GM23338 (cell line): Measurements from ENCODE around the gene LEP. TPM values are rescaled to one million over a fixed set of nuclear protein-coding genes. Genes with fewer than 3 reads are reported as not detected.

Source experiments
- ATAC-seq: fragments of 200-7000 bp; cut with Tn5 transposase; 3 replicates; pipeline ENCODE4 v1.9.1; 2020
- DNase-seq: peaks from one replicate; pipeline ENCODE4 v3.0.0-alpha.2; 2015; ENCODE audit warnings: low spot score
- H2AFZ ChIP-seq: fragments of 200-600 bp; sonication (generic); 2 replicates; pipeline ENCODE4 v1.8.0; 2016; ENCODE audit warnings: antibody characterized with exemption, mild to moderate bottlenecking, moderate library complexity
- H3F3A ChIP-seq: fragments of 200-600 bp; sonication (generic); replicated peaks from 2 replicates; pipeline ENCODE4 v1.8.0; 2017; ENCODE audit warnings: antibody characterized with exemption, mixed run types, low read depth
- H3K27ac ChIP-seq: fragments of 200-600 bp; sonication (generic); 2 replicates; pipeline ENCODE4 v1.6.1; 2016; ENCODE audit warnings: low read depth
- H3K27me3 ChIP-seq: fragments of 200-600 bp; sonication (generic); 2 replicates; pipeline ENCODE4 v1.8.0; 2016; ENCODE audit warnings: mild to moderate bottlenecking, mixed run types, moderate library complexity; ENCODE audit not compliant: insufficient read depth
- H3K36me3 ChIP-seq: fragments of 200-600 bp; sonication (generic); 2 replicates; pipeline ENCODE4 v1.8.0; 2016; ENCODE audit warnings: mild to moderate bottlenecking; ENCODE audit not compliant: insufficient read depth
- H3K4me1 ChIP-seq: fragments of 200-600 bp; sonication (generic); 2 replicates; pipeline ENCODE4 v1.8.0; 2016; ENCODE audit warnings: mild to moderate bottlenecking, moderate library complexity; ENCODE audit not compliant: insufficient read depth
- H3K4me2 ChIP-seq: fragments of 200-600 bp; sonication (generic); 2 replicates; pipeline ENCODE4 v1.7.1; 2017; ENCODE audit warnings: mixed run types
- H3K4me3 ChIP-seq: fragments of 200-600 bp; sonication (generic); 2 replicates; pipeline ENCODE4 v1.6.1; 2016; ENCODE audit warnings: mixed run types
- H3K79me2 ChIP-seq: fragments of 200-600 bp; sonication (generic); replicated peaks from 2 replicates; pipeline ENCODE4 v1.8.0; 2017; ENCODE audit warnings: mild to moderate bottlenecking; ENCODE audit not compliant: insufficient read depth
- H3K9me2 ChIP-seq: fragments of 200-600 bp; sonication (generic); 2 replicates; pipeline ENCODE4 v1.8.0; 2017; ENCODE audit not compliant: insufficient read depth
- H4K20me1 ChIP-seq: fragments of 200-600 bp; sonication (generic); replicated peaks from 2 replicates; pipeline ENCODE4 v1.8.0; 2017; ENCODE audit warnings: mild to moderate bottlenecking; ENCODE audit not compliant: insufficient read depth
- H3K27ac Mint-ChIP-seq: 2 replicates; pipeline ENCODE4 v1.8.0; 2020; ENCODE audit warnings: inconsistent platforms, mild to moderate bottlenecking, moderate library complexity, mixed read lengths
- H3K27me3 Mint-ChIP-seq: 3 replicates; pipeline ENCODE4 v1.8.0; 2022; ENCODE audit warnings: low read depth, mild to moderate bottlenecking, moderate library complexity, mixed read lengths, inconsistent platforms; ENCODE audit not compliant: insufficient read depth, poor library complexity
- H3K36me3 Mint-ChIP-seq: 3 replicates; pipeline ENCODE4 v1.8.0; 2021; ENCODE audit warnings: low read depth, mild to moderate bottlenecking, inconsistent platforms, moderate library complexity, mixed read lengths
- H3K4me1 Mint-ChIP-seq: 3 replicates; pipeline ENCODE4 v1.8.0; 2020; ENCODE audit warnings: mild to moderate bottlenecking, inconsistent platforms, mixed read lengths
- H3K4me3 Mint-ChIP-seq: 3 replicates; pipeline ENCODE4 v1.8.0; 2021; ENCODE audit warnings: moderate library complexity, mild to moderate bottlenecking, inconsistent platforms, mixed read lengths
- H3K9me3 Mint-ChIP-seq: 3 replicates; pipeline ENCODE4 v1.8.0; 2020; ENCODE audit warnings: moderate library complexity, mild to moderate bottlenecking, inconsistent platforms, mixed read lengths
- polyA plus RNA-seq: library from polyadenylated mRNA; unstranded; fragments of >200 nt; fragmentation: Nextera tagmentation; extraction: Ambion mirVana; gene quantifications from 2 replicates; pipeline ENCODE4 v1.2.1, GENCODE V29; 2016
- total RNA-seq: library from RNA; depleted of rRNA; stranded (reverse); fragments of >200 nt; shearing (Covaris generic); gene quantifications from 2 replicates; pipeline ENCODE4 v1.2.3, GENCODE V29; 2014
- TF ChIP-seq, protein P1 (sequence below): IDR thresholded peaks from 2 replicates; pipeline ENCODE4 v1.6.1; 2016; ENCODE audit warnings: antibody characterized with exemption
- TF ChIP-seq, protein P2 (sequence below): fragments of 250-450 bp; sonication (Bioruptor Pico); IDR thresholded peaks from 2 replicates; pipeline ENCODE4 v1.5.0; 2020; ENCODE audit warnings: mild to moderate bottlenecking, moderate library complexity
- TF ChIP-seq, protein P3 (sequence below), 2 experiments: fragments of 200-600 bp in 1 of 2; sonication (generic) in 1 of 2; conservative IDR thresholded peaks; 2 replicates each; pipeline versions ENCODE4 v1.5.1 to v1.6.1; 2016 to 2017; ENCODE audit warnings: antibody characterized with exemption in 2 of 2, low read depth in 2 of 2, mild to moderate bottlenecking in 2 of 2, moderate library complexity in 1 of 2

The LEP gene
- total and polyA plus RNA-seq, 2 experiments from 2014 or later = not detected

DNA sequence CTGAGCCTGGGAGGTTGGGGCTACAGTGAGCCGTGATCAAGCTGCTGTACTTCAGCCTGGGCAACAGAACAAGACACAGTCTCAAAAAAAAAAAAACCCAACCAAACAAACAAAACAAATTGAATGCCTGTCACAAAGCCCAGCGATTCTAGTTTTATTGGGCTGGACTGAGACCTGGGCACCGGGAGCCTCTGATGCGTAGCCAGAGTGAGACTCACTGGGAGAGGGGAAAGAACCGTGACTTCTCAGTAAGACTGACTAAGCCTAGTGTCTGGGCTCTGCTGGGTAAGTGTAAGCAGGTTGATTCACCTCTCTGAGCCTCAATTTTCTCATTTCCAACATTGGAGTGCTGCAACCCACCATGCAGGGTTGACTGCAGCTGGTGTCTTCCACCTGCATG is 10.1 kb upstream of the LEP start:
- no peak overlapping the region for H3K4me3 Mint-ChIP-seq
- no peaks in the 10 kb centered on the region; the same call in 2 of the 3 replicates for H3K9me3 Mint-ChIP-seq
- H4K20me1 ChIP-seq = no peaks in the 10 kb centered on the region
- no peaks in the 10 kb centered on the region for H3K36me3 ChIP-seq
- H3K4me1 ChIP-seq = peaks cover 13% of the 10 kb centered on the region
- ATAC-seq (no peak), DNase-seq (no peak)
- H3K36me3 Mint-ChIP-seq = no peaks in the 10 kb centered on the region
- no peaks in the 10 kb centered on the region for H3F3A ChIP-seq
- H3K4me1 Mint-ChIP-seq = peaks cover 17% of the 10 kb centered on the region
- H3K9me2 ChIP-seq = peaks cover 8% of the 10 kb centered on the region; the same call in 1 of the 2 replicates
- H3K27ac Mint-ChIP-seq = no peak overlapping the region
- H2AFZ ChIP-seq = no peak overlapping the region
- H3K27me3 ChIP-seq = 0 out of 2 replicates have a peak, but pooled peaks cover 4% of the 10 kb centered on the region
- TF ChIP-seq, protein P1, sequence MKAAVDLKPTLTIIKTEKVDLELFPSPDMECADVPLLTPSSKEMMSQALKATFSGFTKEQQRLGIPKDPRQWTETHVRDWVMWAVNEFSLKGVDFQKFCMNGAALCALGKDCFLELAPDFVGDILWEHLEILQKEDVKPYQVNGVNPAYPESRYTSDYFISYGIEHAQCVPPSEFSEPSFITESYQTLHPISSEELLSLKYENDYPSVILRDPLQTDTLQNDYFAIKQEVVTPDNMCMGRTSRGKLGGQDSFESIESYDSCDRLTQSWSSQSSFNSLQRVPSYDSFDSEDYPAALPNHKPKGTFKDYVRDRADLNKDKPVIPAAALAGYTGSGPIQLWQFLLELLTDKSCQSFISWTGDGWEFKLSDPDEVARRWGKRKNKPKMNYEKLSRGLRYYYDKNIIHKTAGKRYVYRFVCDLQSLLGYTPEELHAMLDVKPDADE = no peak
- TF ChIP-seq, protein P2, sequence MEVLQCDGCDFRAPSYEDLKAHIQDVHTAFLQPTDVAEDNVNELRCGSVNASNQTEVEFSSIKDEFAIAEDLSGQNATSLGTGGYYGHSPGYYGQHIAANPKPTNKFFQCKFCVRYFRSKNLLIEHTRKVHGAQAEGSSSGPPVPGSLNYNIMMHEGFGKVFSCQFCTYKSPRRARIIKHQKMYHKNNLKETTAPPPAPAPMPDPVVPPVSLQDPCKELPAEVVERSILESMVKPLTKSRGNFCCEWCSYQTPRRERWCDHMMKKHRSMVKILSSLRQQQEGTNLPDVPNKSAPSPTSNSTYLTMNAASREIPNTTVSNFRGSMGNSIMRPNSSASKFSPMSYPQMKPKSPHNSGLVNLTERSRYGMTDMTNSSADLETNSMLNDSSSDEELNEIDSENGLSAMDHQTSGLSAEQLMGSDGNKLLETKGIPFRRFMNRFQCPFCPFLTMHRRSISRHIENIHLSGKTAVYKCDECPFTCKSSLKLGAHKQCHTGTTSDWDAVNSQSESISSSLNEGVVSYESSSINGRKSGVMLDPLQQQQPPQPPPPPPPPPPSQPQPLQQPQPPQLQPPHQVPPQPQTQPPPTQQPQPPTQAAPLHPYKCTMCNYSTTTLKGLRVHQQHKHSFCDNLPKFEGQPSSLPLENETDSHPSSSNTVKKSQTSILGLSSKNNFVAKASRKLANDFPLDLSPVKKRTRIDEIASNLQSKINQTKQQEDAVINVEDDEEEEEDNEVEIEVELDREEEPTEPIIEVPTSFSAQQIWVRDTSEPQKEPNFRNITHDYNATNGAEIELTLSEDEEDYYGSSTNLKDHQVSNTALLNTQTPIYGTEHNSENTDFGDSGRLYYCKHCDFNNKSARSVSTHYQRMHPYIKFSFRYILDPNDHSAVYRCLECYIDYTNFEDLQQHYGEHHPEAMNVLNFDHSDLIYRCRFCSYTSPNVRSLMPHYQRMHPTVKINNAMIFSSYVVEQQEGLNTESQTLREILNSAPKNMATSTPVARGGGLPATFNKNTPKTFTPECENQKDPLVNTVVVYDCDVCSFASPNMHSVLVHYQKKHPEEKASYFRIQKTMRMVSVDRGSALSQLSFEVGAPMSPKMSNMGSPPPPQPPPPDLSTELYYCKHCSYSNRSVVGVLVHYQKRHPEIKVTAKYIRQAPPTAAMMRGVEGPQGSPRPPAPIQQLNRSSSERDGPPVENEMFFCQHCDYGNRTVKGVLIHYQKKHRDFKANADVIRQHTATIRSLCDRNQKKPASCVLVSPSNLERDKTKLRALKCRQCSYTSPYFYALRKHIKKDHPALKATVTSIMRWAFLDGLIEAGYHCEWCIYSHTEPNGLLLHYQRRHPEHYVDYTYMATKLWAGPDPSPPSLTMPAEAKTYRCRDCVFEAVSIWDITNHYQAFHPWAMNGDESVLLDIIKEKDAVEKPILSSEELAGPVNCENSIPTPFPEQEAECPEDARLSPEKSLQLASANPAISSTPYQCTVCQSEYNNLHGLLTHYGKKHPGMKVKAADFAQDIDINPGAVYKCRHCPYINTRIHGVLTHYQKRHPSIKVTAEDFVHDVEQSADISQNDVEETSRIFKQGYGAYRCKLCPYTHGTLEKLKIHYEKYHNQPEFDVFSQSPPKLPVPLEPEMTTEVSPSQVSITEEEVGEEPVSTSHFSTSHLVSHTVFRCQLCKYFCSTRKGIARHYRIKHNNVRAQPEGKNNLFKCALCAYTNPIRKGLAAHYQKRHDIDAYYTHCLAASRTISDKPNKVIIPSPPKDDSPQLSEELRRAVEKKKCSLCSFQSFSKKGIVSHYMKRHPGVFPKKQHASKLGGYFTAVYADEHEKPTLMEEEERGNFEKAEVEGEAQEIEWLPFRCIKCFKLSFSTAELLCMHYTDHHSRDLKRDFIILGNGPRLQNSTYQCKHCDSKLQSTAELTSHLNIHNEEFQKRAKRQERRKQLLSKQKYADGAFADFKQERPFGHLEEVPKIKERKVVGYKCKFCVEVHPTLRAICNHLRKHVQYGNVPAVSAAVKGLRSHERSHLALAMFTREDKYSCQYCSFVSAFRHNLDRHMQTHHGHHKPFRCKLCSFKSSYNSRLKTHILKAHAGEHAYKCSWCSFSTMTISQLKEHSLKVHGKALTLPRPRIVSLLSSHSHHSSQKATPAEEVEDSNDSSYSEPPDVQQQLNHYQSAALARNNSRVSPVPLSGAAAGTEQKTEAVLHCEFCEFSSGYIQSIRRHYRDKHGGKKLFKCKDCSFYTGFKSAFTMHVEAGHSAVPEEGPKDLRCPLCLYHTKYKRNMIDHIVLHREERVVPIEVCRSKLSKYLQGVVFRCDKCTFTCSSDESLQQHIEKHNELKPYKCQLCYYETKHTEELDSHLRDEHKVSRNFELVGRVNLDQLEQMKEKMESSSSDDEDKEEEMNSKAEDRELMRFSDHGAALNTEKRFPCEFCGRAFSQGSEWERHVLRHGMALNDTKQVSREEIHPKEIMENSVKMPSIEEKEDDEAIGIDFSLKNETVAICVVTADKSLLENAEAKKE = no peak
- TF ChIP-seq, protein P3, sequence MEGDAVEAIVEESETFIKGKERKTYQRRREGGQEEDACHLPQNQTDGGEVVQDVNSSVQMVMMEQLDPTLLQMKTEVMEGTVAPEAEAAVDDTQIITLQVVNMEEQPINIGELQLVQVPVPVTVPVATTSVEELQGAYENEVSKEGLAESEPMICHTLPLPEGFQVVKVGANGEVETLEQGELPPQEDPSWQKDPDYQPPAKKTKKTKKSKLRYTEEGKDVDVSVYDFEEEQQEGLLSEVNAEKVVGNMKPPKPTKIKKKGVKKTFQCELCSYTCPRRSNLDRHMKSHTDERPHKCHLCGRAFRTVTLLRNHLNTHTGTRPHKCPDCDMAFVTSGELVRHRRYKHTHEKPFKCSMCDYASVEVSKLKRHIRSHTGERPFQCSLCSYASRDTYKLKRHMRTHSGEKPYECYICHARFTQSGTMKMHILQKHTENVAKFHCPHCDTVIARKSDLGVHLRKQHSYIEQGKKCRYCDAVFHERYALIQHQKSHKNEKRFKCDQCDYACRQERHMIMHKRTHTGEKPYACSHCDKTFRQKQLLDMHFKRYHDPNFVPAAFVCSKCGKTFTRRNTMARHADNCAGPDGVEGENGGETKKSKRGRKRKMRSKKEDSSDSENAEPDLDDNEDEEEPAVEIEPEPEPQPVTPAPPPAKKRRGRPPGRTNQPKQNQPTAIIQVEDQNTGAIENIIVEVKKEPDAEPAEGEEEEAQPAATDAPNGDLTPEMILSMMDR (conservative IDR thresholded peaks at IDR 0.05; ENCODE audit: low read depth in 2 of 2) = no peak
- no peak overlapping the region for H3K27ac ChIP-seq
- H3K4me2 ChIP-seq = no peak overlapping the region
- H3K27me3 Mint-ChIP-seq = peaks cover 11% of the 10 kb centered on the region
- H3K79me2 ChIP-seq = no peaks in the 10 kb centered on the region
- no peak overlapping the region for H3K4me3 ChIP-seq
